GM19467 (cell line): ENCODE results near the gene ZNRF3.
"Not testable (repeated sequence)": the region's sequence is repeated elsewhere in the genome, so short reads cannot be mapped to it uniquely, and the experiment has no call there.

Source experiments
- ATAC-seq: cut with Tn5 transposase; IDR thresholded peaks from one replicate; pipeline ENCODE4 v1.9.1; 2021; ENCODE audit warnings: mild to moderate bottlenecking, moderate library complexity; ENCODE audit not compliant: unreplicated experiment

ZNRF3 gene

DNA sequence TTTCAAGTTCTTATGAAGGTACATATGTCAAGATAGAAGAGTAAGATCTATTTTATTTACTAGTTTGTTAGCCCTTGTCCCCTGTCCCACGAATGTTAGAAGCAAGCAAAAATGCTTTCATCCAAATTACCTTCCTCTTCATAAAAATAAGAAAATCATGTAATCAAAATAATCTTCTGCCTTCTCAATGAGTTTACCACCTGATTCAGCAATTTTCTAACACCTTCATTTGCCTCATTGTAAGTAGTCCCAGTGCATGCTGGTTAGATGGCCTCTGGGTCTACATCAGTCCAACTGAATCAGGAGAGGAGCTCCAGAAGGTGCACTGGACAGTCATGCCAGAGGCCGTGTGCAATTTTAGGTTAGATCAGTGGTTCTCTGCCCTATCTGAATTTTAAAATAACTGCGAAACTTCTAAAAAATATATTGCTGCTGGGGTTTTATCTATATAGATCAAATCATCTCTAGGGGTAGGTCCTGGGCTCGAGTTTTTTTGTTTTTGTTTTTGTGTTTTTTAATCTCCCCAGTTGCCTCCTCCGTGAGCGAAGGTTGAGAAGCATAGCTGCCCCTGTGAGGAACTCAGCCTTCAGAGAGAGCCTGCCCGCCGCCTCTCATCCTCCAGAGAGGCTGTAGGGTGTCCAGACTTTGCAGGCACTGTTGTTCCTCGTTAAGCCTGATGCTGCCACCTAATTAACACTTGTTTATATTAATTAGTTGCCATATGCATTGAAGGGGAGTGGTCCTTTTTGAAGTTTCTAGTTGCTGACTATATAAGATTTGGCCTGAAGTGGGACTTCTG is 146.0 kb downstream of the ZNRF3 start:
- no peak for ATAC-seq

DNA sequence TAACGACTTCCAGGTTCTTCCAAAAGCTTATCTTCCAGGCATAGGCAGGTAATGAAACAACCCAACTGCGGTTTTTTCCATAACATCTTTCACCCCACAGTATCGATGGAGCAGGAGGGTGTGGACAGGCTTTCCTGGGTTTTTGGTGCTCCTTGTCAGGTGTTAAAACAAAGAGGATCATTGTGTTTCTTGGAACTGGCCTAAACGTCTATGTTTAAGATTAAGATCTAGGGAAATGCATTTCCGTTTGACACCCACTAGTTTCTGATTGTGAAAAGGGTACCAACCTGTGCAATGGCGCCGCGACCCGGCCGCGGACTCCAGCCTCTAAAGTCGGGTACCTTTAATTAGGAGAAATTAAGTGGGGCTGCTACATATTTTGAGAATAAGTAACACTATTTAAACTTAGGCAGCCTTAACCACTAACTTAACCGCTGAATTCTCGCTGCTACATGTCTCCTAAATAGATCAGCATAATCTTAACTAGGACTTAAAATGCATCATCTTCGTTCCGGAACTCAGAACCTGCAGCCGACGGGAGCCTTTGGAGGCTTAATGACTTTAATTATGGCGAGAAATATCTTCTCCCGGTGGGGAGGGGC is 146.7 kb downstream of the ZNRF3 start:
- ATAC-seq = no peak

DNA sequence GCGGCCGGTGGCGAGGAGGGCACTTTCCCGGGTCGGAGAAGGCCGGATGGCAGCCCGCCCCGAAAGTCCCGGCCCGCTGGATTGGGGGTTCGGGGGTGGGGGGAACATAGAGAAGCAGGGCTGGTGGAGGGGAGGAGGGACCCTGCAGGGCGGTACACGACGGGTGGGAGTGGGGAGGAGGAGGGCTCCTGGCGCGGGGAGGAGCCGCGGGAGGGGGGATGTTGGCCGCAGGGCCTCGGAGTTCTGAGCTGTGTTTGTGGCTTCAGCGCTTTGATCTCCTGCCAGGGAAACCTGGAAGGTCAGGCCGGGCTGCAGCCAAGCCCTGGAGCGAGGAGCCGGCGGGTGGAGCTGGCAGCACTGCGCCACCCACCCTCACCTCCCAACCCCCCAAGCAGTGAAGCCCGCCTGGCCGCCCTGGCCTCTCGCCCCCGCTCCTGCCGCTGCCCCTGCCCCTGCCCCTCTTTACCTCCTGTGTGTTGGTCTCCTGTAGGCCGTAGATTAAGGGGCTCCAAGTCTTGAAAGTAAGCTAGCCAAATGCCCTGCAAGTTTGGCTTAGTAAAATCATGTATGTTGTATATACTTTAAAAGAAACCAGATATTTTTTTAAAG is 147.3 kb downstream of the ZNRF3 start:
- ATAC-seq = no peak

DNA sequence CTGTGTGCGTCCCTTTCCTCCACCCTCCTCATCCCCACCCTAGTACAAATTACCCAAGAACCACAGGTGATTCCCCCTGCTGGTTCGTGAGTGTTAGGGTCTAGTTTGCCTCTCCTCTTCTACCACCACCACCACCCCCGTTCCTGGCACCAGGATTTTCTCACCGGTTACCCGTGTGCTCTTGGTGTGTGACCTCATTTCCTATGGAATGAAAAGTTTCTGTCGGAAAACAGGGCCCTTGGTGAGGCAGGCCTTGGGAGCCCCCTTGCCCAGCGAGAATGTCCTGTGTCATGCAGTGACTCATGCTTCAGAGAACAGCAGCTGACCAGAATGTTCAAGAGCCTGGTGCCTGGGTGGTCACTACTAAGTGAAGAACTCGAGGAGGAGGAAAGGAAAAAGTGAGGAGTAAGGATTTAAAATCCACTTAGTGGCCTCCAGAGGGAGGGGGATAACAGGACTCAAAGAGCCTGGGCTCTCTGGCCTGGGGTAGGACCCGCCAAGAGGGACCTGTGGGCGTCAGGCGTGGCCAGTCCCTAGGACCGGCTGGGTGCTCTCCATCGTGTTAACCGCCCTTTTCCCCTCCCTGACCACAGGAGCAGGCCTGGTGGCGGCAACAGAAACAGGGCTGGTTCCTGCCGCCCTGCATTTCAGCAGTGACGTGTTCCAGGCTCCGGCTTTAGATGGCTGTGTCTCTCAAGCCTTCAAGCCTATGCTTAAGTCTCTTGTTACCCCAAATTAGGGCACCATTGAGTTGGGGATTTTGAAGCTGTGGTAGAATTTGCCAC is 148.0 kb downstream of the ZNRF3 start:
- no peak for ATAC-seq

DNA sequence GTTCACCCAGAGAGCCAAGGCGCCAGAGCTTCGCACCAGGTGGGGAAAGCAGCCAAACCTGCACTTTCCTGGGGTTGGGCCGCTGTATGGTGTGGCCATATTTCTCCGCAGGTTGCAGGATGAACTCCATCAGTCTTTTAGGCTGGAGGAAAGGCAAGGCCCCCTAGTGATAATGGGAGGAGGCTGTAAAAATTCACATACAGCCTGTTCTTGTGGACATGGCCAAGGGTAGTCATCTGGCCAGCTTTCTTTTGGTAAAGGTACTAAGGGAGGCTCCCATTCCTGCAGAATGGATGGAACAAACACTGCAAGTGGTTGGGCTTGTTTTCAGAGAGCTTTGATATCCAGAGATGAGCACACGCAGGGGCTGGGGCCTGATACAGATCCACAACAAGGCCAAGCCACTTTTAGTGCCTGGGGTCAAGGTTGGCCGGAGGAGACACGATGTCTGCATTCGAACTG is 148.7 kb downstream of the ZNRF3 start:
- ATAC-seq = no peak

DNA sequence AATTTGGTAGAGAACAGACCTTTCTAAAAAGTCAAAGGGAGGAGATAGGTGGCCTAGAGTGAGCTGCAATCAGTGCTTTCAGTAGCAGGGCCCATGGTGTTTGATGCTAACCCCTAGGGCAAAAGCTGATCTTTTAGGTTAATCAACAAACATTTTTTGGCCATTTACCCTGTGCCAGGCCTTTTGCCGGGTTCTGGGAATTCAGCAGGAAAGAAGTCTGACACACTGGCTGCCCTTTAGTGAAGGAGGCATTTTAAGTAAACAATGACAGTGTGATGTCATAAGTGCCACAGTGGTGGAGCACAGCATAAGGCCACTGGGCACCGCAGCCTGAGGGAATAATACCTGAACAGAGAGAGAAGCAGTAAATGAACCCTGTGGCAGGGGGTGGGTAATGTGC is 149.2 kb downstream of the ZNRF3 start:
- ATAC-seq = no peak

DNA sequence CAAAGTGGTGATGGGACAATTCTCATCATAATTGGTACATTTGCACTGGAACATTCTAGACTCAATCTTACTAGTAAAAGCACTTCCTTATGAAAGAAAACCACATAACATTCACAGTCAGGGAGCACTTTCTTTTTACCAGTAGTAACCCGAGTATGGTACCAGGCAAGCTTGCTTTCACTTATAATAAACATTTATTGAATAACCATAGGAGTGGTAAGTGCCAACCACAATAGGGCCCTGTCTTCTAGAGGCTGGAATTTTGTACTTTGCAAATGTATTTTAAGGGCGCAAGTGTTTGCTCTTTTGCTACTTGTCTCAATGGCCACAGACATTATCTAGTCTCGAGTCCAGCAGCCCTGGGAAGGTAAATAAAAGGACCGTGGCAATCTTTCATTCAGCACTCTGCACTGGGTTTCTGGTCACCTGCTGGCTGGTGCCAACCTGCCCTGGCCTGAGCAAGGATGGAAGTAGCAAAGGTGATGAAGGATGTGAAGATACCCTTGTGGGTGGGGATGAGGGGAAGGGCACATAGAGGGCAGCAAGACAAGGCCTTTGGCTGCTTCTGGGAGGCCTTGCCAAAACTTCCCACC is 154.1 kb downstream of the ZNRF3 start:
- ATAC-seq = no peak

DNA sequence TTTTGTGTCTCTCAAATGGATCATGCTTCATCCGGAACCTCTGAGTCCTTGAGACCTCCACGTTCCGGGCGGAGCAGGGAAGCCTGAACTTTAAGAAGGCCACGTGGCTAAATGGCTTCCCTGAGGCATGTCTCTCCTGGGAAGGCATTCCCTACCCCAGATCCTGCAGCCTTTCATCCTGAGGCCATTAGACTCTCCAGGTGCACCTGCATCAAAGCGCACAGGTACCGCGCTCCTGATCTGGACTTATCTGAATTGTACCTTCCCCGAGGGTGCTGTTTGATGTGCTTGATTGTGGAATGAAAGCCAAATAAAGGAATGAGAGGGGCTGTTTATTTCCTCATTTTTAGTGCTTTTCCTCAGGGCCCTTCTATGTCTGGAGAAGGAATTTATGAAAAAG is 155.8 kb downstream of the ZNRF3 start:
- no peak for ATAC-seq

DNA sequence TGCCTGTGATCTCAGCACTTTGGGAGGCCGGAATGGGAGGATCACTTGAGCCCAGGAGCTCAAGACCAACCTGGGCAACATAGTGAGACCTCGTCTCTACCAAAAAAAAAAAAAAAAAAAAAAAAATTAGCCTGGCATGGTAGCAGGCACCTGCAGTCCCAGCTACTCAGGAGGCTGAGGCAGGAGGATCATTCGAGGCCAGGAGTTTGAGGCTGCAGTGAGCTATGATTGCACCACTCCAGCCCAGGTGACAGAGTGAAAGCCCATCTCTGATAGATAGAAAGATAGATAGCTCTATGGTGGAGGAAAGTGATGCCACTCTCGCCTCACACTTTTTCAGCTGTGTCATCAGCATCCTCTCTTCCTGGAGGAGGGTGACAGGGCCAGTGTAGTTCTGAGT is 156.3 kb downstream of the ZNRF3 start:
- ATAC-seq = not testable (repeated sequence)

DNA sequence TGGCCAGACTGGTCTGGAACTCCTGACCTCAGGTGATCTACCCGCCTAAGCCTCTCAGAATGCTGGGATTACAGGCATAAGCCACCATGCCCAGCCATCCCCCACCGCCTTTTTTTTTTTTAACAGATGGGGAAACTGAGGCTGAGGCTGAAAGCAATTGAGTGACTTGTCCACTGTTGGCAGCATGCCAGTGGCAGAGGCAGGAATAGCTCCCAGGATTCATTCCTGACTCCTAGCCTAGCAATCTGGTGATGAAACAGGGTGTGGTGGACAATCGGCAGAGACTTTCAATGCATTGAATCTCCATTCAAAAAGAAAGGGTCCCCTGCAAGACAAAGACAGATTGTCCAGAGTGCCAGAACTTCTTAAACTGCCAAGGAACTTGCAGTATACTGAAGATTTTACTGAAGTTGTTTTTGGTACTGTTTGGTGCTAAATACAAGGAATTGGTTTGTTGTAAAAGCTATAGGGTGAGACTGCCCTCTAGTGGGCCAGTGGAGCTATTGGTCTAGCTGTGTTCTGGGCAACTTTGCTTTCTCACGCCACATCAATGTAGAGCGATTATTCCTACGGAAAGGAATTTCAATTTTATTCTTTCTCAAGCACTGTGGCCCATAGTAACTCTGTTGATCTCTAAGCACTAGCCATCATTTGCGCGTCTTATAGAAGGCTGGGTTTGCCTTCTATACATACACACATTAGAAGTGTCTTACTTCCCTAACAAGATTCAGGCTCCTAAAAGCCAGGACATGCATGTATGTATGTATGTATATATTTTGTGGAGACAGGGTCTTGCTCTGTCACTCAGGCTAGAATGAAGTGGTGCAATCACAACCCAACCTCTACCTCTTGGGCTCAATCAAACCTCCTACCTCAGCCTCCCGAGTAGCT is 157.3 kb downstream of the ZNRF3 start:
- ATAC-seq = no peak

DNA sequence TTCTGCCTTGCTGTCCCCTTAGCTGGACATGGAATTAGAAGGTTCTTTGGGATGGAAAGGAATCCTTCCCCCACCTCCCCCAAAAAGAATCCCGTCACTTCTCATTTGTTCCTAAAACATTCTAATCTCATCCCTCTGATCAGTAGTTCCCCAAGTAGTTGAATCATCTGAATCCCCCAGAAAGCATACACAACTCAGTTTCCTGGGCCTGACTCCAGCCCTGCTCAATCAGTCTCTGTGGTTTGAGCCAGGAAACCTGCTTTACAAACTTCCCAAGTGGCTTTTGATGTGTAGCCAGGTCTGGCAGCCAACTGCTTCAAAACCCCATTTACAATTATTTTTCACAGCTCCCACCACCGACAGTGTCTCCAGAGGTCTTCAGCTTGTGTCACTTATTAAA is 158.0 kb downstream of the ZNRF3 start:
- no peak for ATAC-seq

DNA sequence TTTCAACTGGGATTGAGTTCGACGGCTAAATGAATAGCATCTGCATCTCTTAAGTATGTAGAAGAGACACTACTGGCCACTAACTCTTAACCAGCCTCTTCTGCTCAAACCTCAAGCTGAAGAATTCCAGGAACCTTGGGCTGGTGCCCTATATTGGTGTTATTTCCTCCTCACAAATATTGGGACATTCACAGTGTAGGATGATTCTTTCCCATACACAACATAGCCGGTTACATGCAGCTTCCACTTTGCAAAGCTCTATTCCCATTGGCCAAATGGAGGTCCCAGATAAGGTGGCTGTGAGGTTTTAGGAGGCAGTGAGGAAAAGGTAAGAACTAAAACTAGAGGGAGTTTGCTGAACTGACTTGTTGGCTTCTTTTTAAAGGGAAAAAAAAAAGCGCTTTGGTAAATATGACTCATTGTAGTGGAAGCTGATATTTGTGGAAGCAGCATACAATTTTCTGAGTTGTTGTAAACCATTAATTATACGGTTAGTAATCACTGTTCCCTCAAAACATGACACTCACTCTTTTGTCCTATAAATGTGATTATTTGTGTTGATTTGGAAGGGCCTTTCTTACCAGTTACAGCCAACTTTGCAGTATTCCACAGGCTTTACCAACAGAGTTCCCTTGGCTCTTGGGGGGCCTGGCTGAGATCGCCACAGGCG is 160.7 kb downstream of the ZNRF3 start:
- ATAC-seq = no peak

DNA sequence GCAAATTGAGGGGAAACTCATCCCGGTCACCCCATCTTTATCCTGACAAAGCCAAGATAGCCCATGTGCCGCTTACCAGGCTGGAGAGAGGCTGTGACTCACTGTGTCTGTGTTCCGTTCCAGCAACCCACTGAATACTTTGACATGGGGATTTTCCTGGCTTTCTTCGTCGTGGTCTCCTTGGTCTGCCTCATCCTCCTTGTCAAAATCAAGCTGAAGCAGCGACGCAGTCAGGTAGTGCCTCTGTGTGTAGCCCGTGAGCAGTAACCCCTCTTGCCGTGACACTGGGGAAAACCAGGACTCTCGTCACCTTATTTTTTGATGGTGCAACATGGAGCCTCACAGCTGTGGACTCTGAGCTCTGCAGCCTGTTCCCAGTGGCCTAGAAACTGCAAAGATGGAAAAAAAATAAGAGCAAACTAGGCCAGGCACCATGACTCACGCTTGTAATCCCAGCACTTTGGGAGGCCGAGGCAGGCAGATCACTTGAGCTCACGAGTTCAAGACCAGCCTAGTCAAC is 161.3 kb downstream of the ZNRF3 start:
- no peak for ATAC-seq

DNA sequence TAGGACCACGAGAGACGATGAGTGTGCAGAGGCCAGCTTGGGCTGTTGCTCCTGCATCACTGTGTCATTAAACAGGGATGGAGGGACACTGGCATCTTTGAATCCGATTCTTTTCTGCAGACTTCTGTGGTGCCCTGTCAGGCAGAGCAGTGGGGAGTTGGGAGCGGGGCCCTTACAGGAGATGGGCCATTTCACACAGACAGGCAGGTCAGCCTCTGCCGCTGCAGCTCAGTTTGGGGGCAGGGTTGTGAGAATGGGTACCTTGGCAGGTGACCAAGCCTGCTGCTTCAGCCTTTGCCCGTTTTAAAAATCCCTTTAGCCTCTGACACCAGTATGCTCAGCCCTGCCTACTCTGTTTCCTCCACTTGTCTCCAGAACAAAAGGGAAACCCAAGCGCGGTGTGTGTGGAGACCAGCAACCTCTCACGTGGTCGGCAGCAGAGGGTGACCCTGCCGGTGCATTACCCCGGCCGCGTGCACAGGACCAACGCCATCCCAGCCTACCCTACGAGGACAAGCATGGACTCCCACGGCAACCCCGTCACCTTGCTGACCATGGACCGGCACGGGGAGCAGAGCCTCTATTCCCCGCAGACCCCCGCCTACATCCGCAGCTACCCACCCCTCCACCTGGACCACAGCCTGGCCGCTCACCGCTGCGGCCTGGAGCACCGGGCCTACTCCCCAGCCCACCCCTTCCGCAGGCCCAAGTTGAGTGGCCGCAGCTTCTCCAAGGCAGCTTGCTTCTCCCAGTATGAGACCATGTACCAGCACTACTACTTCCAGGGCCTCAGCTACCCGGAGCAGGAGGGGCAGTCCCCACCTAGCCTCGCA is 165.7 kb downstream of the ZNRF3 start:
- ATAC-seq = no peak

DNA sequence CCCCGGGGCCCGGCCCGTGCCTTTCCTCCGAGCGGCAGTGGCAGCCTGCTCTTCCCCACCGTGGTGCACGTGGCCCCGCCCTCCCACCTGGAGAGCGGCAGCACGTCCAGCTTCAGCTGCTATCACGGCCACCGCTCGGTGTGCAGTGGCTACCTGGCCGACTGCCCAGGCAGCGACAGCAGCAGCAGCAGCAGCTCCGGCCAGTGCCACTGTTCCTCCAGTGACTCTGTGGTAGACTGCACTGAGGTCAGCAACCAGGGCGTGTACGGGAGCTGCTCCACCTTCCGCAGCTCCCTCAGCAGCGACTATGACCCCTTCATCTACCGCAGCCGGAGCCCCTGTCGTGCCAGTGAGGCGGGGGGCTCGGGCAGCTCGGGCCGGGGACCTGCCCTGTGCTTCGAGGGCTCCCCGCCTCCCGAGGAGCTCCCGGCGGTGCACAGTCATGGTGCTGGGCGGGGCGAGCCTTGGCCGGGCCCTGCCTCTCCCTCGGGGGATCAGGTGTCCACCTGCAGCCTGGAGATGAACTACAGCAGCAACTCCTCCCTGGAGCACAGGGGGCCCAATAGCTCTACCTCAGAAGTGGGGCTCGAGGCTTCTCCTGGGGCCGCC is 166.4 kb downstream of the ZNRF3 start:
- no peak for ATAC-seq

DNA sequence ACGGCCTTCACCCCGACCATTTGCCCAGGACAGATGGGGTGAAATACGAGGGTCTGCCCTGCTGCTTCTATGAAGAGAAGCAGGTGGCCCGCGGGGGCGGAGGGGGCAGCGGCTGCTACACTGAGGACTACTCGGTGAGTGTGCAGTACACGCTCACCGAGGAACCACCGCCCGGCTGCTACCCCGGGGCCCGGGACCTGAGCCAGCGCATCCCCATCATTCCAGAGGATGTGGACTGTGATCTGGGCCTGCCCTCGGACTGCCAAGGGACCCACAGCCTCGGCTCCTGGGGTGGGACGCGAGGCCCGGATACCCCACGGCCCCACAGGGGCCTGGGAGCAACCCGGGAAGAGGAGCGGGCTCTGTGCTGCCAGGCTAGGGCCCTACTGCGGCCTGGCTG is 167.1 kb downstream of the ZNRF3 start:
- ATAC-seq = no peak

DNA sequence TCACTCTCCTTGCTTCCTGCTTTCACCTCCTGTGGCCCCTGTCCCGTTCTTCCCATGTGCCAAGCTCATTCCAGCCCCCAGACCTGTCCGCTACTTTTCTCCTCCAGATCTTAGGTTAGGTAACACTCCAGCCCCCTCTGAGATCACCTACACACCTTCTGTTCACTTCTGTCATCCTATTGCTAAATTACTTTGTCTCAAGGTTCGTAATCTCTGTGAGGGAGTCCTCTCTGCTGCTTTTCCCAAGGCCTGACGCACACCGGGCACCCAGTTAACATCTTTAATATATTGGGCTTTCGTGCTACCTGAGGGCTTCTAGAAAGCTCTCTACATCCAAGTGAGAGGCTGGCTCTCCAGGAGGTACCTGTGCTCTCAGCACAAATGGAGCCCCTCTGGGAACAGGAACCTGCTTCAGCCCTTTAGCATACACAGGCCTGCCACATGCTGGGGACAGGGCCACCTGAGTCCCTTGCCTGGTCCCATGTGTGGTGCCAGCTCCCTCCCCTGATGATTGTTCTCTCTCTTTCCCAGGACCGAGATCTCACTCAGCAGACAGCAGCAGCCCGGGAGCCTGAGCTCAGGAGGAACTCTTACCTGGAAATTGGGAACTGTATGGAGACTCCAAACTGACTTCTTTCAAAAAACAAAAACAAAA is 169.8 kb downstream of the ZNRF3 start:
- ATAC-seq = no peak
